Left colon (tissue), 2 donors: ENCODE measurements around the gene SETD6. TPM values are rescaled to one million over a fixed set of nuclear protein-coding genes. Genes with fewer than 3 reads are reported as not detected.
A peak's percentile ranks its signal among the peaks of the same experiment; 100 is the strongest.

ENCODE experiments used
- ATAC-seq: fragments of 200-7000 bp; cut with Tn5 transposase; one replicate; pipeline ENCODE4 v1.9.1; 2020; ENCODE audit warnings: mild to moderate bottlenecking, moderate library complexity
- DNase-seq, 2 donors: peaks; one replicate each; pipeline ENCODE4 v3.0.0-alpha.2; 2020
- intact Hi-C, 2 donors: fragments of 100-400 bp; cut with DNase I in 1 of 2; cut with micrococcal nuclease in 1 of 2; formaldehyde crosslinking; loops; one replicate each; pipeline versions ENCODE4 v1.11.2 to v1.14.0; 2022; cut with DNase I, micrococcal nuclease
- total RNA-seq, 2 donors: library from RNA; stranded (reverse); fragmentation: NEBNext Ultra II Directional; extraction: Animal tissue kit (Norgen Biotek cat#: 25700); gene quantifications; one replicate each; pipeline ENCODE4 v1.2.1, GENCODE V29; 2021
- donor health status: DM: no; HTN: no; CAD: no.
- donor health status: DM: yes; HTN: yes; CAD: no.

Gene SETD6
- total RNA-seq, 2 donors from 2014 or later, result 11.4 to 13.8 TPM

DNA sequence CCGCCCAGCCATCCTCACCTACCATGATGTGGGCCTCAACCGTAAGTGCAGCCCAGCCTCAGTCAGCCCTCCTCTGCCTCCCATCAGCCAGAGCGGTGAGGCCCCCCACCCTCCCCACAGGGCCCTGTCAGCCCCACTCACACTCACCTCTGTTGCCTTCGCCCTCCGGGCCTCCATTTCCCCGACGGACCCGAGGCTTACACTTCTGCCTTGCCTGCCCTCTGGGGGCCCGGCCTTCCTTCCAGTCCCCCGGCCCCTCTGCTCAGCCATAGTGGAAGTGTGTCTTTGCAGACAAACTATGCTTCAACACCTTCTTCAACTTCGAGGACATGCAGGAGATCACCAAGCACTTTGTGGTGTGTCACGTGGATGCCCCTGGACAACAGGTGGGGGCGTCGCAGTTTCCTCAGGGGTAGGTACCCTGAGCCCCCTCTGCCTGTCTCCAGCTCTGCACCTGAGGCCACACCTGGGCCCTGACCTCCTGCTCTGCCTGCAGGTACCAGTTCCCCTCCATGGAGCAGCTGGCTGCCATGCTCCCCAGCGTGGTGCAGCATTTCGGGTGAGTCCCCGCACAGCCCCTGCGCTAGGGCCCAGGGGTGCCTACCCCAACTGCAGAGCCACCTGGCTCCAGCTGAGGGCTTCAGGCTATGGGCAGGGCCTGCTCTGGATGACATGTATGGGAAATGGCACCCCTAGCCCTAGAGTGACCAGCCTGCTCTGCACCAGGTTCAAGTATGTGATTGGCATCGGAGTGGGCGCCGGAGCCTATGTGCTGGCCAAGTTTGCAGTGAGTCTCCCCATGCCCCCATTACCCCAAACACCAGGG, 11.2 kb upstream of the SETD6 start:
- no peak for ATAC-seq
- intact Hi-C loops, result no loop called here
- DNase-seq, result no peak

- intact Hi-C loops, result no loop called here
- no peak for DNase-seq
- no peak for ATAC-seq
These were observed 8.8 kb upstream of the SETD6 start for GRCh38 chr16:58506241-58507194.

DNA sequence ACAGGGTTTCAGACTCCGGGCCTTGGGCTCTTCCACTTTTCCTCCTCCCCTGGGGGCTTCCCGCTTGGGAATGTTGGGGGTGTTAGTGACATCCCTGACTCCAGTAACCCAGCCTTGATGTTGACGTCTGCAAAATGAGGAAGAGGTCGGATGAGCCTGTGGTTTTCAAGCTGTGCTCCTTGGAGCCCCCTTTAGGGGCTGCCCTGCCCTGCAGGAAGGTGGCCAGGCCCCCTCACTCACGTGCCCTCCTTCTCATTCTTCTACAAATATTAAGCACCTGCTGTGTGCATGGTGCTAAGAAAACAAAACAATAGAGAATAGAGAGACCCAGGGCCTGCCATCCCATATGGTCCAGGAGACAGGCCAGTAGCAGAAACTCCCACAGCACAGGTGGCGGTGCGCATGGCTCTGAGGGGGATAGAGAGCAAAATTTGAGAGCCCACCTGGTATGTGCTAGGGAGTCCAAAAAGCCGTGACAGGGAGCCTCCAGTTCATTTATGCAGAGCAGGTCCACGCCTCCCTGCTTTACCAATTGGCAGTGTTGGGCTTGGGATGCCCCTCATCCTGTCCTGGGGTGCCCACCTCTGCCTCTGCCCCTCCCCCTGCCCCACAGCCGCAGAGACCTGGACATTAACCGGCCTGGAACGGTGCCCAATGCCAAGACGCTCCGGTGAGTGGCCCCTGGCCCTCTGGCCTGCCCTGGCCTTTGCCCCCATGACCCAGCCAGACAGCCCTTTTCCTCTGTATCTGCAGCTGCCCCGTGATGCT, 7.9 kb upstream of the SETD6 start:
- ATAC-seq (no peak), DNase-seq (no peak)
- intact Hi-C loops, result no loop called here

DNA sequence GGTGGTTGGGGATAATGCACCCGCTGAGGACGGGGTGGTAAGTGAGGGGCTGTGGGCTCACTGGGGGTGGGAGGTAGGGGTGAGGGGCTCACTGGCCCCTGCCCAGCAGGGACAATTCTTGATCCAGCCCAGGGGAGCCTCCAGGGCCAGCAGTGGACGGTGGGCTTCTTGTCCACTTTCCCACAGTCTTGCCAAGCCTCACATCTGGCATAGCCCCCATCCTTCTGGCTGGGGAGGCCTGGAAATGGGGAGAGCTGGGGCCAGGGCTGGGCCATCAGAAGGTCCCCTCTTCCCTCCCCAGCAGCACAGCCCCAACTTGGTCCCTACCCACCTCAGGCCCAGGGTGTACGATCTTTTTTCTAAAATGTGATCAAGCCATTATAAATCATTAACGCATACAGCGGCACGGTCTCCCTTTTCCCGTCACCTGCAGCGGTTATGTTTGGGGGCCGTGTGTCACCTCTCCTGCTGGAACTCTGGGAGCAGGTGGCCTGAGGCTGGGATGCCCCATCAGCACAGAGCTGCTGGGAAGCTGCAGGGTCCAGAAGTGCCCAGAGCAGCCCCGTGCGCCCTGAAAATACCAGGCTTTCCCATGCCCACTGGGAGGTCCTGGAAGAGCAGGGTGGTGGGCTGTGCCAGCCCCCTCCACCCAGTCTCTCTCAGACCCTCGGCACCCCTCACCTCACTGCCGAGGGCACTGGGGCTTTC, 7.2 kb upstream of the SETD6 start:
- intact Hi-C loops, result no loop called here
- no peak for DNase-seq
- no peak for ATAC-seq

GRCh38 chr16:58508671-58509251, 6.6 kb upstream of the SETD6 start:
- DNase-seq, result no peak
- intact Hi-C loops, result no loop called here
- ATAC-seq, result no peak

DNA sequence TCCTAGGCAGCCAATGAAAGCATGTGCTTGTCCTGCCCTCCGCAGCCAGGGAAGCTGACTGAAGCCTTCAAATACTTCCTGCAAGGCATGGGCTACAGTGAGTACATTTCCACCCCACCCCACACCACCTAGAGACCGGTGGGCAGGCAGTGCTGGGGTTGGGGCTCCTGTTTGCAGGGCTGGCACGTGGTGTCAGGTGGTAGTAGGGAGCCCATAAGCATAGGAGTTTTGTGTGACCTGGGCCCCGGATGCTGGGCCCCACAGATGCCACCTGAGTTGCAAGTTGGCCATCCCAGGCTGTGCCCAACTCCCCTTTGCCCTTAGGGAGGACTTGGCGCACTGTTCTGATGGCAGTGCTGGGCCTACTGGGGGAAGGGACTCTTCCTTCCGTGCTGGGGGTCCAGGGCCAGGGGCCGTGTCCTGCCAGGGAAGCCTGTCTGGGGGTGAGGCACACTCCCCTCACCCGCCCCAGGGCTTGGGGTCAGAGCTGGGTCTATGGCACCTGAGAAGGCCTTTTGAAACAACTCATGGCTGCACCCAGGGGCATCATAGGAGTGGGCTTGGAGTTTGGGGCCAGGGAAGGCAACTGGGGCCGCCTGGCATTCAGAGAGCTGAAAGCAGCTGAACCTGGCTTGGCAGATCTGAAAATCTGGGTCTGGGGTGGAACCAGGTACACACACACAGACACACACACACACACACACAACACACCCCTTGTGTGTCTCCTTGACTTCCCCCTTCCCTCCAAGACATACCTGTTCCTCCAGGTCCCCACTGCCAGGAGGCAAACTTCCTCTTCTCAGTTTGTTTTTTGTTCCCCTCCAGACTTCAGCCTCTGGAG, 5.8 kb upstream of the SETD6 start:
- ATAC-seq, result no peak
- intact Hi-C loops, result no loop called here
- DNase-seq, result no peak

DNA sequence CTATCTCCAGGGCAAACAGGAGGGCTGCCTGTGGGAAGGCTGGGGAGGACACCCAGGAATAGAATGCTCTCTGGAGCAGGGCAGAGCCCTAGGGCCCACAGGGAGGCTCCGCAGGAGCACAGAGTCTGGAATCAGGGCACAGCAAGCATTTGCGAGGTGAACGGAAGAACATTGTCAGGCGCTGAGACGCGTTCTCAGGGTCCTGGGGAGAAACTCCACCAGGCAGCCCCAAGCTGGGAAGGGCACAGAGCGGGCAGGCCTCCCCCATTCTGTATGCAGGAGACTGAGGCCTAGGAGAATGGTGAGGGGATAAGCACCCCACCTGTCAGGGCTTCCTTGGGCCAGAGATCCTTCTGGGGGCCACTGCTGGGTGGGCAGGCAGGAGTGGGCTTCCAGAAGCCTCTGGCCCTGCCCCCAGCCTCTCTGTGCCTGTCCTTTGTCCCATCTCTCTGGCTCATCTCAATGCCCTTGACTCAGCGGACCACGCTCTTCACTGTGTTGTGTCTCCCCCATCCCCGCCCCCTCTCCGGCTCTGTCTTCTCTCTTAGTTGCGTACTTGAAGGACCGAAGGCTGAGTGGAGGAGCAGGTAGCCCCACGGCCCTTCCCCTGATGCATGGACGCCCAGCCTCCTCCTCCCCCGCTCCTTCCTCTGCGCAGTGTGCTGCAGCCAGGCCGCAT, 5.1 kb upstream of the SETD6 start:
- intact Hi-C loops, result no loop called here
- no peak for ATAC-seq
- DNase-seq, result no peak

DNA sequence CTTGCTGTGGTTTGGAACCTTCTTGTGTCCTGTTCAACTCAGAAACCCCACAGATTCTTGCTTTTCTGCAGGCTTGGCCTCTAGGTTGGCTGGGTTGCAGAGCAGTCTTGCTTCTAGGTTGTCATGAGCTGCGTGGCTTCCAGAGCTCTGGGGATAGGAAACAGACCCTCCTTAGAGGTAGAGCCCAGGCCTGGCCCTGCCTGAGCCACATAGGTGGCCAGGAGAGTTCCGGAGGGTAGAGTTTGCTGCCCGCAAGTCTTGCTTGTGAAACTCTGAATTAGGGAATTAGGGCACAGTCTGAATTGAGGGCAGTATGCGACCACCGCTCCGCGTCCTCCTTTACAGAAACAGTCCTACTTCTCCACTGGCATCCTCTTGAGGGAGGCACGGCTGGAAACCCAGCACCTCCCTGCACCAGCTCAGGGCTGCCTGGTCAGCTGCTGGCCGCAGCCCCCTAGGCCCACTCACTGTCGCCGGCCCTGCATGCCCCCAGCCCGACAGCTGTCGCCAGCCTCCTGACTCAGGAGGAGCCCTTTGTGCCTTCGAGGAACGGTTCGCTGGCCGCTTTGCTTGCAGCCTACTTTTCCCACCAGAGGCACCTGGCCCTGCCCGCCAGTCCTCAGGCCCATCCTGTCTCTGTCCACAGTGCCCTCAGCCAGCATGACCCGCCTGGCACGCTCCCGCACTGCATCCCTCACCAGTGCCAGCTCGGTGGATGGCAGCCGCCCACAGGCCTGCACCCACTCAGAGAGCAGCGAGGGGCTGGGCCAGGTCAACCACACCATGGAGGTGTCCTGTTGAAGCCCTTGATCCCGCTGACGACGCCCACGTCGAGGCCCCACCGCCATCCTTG, 4.3 kb upstream of the SETD6 start:
- no peak for DNase-seq
- ATAC-seq, result no peak
- intact Hi-C loops, result no loop called here

DNA sequence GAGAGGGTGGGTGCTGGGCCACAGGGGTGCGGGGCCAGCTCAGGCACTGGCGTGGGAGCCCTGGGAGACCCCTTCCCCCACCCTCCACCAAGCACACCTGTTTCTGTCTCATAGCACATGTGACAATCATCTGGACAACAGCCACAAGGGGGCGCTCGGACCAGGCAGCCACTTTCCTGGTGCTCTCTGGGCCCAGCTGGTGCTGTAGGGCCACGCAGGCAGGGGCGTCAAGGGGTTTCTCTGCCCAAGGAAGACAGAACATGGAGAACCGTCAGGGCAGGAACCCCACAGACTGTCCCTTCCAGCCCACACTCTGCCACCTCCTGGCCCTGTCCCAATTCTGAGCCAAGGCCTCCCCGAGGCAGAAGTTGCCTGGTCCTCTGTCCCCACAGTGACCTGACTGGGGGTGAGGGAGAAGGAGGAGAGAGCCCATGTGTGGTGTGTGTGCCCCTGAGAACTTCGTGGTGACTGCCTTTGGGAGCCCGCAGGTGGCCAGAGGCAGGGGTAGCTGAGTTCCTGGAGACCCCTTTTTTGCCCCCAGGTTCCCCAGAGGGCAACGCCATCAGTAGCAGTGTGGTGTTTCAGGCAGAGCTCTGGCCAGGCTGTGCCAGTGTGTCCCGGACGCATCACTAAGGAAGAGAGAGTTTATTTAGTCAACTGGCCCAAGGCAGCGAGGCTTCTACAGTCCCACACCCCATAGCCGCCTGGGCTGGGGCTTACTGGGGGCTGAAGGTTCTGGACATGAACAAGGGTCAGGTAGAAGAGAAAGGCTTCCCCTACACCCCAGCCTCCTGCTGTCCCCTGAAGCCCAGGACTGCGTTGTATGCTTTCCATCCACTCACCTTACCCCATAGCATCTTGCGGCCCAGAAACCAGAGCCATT, 3.1 kb upstream of the SETD6 start:
- intact Hi-C loops, result no loop called here

DNA sequence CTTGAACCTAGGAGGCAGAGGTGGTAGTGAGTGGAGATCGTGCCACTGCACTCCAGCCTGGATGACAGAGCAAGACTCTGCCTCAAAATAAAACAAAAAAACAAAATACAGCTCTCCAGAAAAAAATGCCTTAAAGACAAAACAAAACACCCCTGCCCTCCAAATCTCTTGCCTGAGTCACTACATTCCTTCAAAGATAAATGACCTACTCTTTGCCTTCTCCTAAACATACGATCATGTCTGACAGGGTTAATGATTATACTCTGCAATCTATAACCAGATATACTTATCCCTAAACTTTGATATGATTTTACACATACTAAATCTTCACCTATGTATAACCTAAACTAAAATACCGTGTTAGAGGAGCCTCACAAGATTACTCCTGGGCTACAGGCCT, 1.4 kb upstream of the SETD6 start:
- DNase-seq (no peak), ATAC-seq (no peak)
- intact Hi-C loops, result no loop called here

More for the DNA sequence above, 3.1 kb upstream of the SETD6 start:
- ATAC-seq (peak; percentile 21), DNase-seq (peak; percentile 56 to 90)

DNA sequence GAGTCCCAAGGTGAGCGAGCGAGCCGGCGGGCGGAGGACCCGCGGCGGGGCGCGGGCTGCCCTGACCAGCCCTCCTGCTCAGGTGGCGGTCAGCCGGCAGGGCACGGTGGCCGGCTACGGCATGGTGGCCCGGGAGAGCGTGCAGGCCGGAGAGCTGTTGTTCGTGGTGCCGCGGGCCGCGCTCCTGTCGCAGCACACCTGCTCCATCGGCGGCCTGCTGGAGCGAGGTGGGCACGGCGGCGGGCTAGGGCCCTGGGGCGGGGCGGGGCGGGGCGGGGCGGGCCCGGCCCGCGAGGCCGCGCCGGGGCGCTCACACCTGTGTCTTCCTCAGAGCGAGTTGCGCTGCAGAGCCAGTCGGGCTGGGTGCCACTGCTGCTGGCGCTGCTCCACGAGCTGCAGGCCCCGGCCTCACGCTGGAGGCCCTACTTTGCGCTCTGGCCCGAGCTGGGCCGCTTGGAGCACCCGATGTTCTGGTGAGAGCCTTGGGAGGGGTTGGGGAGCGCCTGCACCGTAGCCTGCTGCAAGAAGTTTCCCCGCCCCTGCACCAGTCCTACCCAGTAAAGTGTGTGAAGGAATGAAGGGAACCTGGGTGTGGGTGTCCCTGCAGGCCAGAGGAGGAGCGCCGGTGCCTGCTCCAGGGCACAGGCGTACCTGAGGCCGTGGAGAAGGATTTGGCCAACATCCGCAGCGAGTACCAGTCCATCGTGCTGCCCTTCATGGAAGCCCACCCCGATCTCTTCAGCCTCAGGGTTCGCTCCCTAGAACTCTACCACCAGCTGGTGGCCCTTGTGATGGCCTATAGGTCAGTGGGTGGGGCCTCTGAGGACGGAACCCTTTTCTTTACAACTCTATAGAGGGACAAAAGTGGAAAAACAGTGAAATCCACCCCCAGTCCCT, 802 bp downstream of the SETD6 start:
- DNase-seq, result peak; percentile 67 to 72
- intact Hi-C loops, result no loop called here
- ATAC-seq, result peak; percentile 69

- intact Hi-C loops, result no loop called here
- DNase-seq (no peak), ATAC-seq (no peak)
These were observed 1.4 kb downstream of the SETD6 start for GRCh38 chr16:58516768-58517107.

GRCh38 chr16:58518083-58518979, 3.0 kb downstream of the SETD6 start:
- no peak for DNase-seq
- ATAC-seq, result no peak
- intact Hi-C loops, result no loop called here
